ENCODE data around the gene FOXM1. TPM values are rescaled to one million over a fixed set of nuclear protein-coding genes. Genes with fewer than 3 reads are reported as not detected.

FOXM1 gene
- total RNA-seq, 1 donor from 2014 or later, result 25.4 TPM

- Mint-ChIP-seq H3K27me3 (ENCODE audit: low read depth) (no peaks in the 10 kb centered on the region), H3K4me1 (peaks cover 17% of the 10 kb centered on the region), H3K27ac (no peak overlapping the region), H3K9me3 (no peaks in the 10 kb centered on the region), H3K4me3 (no peak overlapping the region), H3K36me3 (no peaks in the 10 kb centered on the region)
- no peak for DNase-seq (ENCODE audit: low spot score in 2 of 2, unreplicated experiment in 2 of 2)
- TF ChIP-seq CTCF (IDR thresholded peaks at IDR 0.05; ENCODE audit: unreplicated experiment), result no peak
These were observed 20.4 kb upstream of the FOXM1 start for GRCh38 chr12:2897418-2897817.

- Mint-ChIP-seq H3K4me3 (no peak overlapping the region), H3K9me3 (no peaks in the 10 kb centered on the region), H3K27ac (no peak overlapping the region), H3K27me3 (ENCODE audit: low read depth) (no peaks in the 10 kb centered on the region), H3K36me3 (no peaks in the 10 kb centered on the region), H3K4me1 (peaks cover 25% of the 10 kb centered on the region)
- DNase-seq (ENCODE audit: low spot score in 2 of 2, unreplicated experiment in 2 of 2), result no peak
- no peak for TF ChIP-seq CTCF (IDR thresholded peaks at IDR 0.05; ENCODE audit: unreplicated experiment)
These were observed 18.5 kb upstream of the FOXM1 start for GRCh38 chr12:2895511-2895910.

- Mint-ChIP-seq H3K4me1 (peaks cover 29% of the 10 kb centered on the region), H3K27me3 (ENCODE audit: low read depth) (no peaks in the 10 kb centered on the region), H3K27ac (peak overlapping the region; percentile 67), H3K9me3 (no peaks in the 10 kb centered on the region), H3K4me3 (no peak overlapping the region), H3K36me3 (no peaks in the 10 kb centered on the region)
- no peak for DNase-seq (ENCODE audit: low spot score in 2 of 2, unreplicated experiment in 2 of 2)
- TF ChIP-seq CTCF (IDR thresholded peaks at IDR 0.05; ENCODE audit: unreplicated experiment), result no peak
These were observed 18.1 kb upstream of the FOXM1 start for GRCh38 chr12:2895051-2895451.

GRCh38 chr12:2893007-2893406 is 16.0 kb upstream of the FOXM1 start:
- no peak for TF ChIP-seq CTCF (IDR thresholded peaks at IDR 0.05; ENCODE audit: unreplicated experiment)
- Mint-ChIP-seq H3K4me3 (peak overlapping the region; percentile 37), H3K4me1 (peaks cover 29% of the 10 kb centered on the region), H3K36me3 (peaks cover 6% of the 10 kb centered on the region), H3K27me3 (ENCODE audit: low read depth) (no peaks in the 10 kb centered on the region), H3K27ac (peak overlapping the region; percentile 59), H3K9me3 (no peaks in the 10 kb centered on the region)
- DNase-seq (ENCODE audit: low spot score in 2 of 2, unreplicated experiment in 2 of 2), result no peak

GRCh38 chr12:2892246-2892645 is 15.3 kb upstream of the FOXM1 start:
- Mint-ChIP-seq H3K27me3 (ENCODE audit: low read depth) (no peaks in the 10 kb centered on the region), H3K9me3 (no peaks in the 10 kb centered on the region), H3K4me3 (peak overlapping the region; percentile 90), H3K27ac (no peak overlapping the region), H3K4me1 (peaks cover 29% of the 10 kb centered on the region), H3K36me3 (peaks cover 12% of the 10 kb centered on the region)
- TF ChIP-seq CTCF (IDR thresholded peaks at IDR 0.05; ENCODE audit: unreplicated experiment), result no peak
- no peak for DNase-seq (ENCODE audit: low spot score in 2 of 2, unreplicated experiment in 2 of 2)

Data from mesothelial cell of epicardium (in vitro differentiated cells).